Calu3 (cell line): ENCODE measurements around the gene DGKA. TPM values are rescaled to one million over a fixed set of nuclear protein-coding genes. Genes with fewer than 3 reads are reported as not detected.

Experiments
- BruUV-seq: library from RNA; stranded (reverse); fragments of 400-500 nt; replicated peaks from 2 replicates; lab custom pipeline; 2021; lab: Mats Ljungman, UMichigan
- CTCF ChIA-PET: fragments of 300-600 bp; sonication (Branson Sonifier 250); formaldehyde crosslinking; loops from one replicate; lab custom pipeline; 2022; ENCODE audit warnings: antibody characterized with exemption; lab: Charles Lee
- DNase-seq: peaks from one replicate; pipeline ENCODE4 v3.0.0; 2022
- H3K27ac Mint-ChIP-seq: one replicate; pipeline ENCODE4 v1.8.0; 2022; ENCODE audit warnings: mixed read lengths; ENCODE audit not compliant: unreplicated experiment
- H3K27me3 Mint-ChIP-seq: one replicate; pipeline ENCODE4 v1.8.0; 2022; ENCODE audit warnings: mixed read lengths; ENCODE audit not compliant: unreplicated experiment
- H3K36me3 Mint-ChIP-seq: one replicate; pipeline ENCODE4 v1.8.0; 2022; ENCODE audit warnings: mild to moderate bottlenecking, moderate library complexity, mixed read lengths; ENCODE audit not compliant: insufficient read depth, unreplicated experiment
- H3K4me1 Mint-ChIP-seq: one replicate; pipeline ENCODE4 v1.8.0; 2022; ENCODE audit warnings: mild to moderate bottlenecking, low read depth, mixed read lengths; ENCODE audit not compliant: unreplicated experiment
- H3K4me3 Mint-ChIP-seq: one replicate; pipeline ENCODE4 v1.8.0; 2022; ENCODE audit warnings: mild to moderate bottlenecking, low read depth, moderate library complexity, mixed read lengths; ENCODE audit not compliant: unreplicated experiment
- H3K9me3 Mint-ChIP-seq: one replicate; pipeline ENCODE4 v1.8.0; 2022; ENCODE audit warnings: low read depth, mixed read lengths; ENCODE audit not compliant: unreplicated experiment
- intact Hi-C: fragments of 100-400 bp; cut with micrococcal nuclease; formaldehyde crosslinking; loops from one replicate; pipeline ENCODE4 v1.10.0; 2022; ENCODE audit not compliant: unreplicated experiment
- total RNA-seq: library from RNA; stranded (reverse); gene quantifications from 2 replicates; pipeline ENCODE4 v1.2.3, GENCODE V29; 2022
- TF ChIP-seq, protein P1 (sequence below): fragments of 200-600 bp; IDR thresholded peaks from one replicate; pipeline ENCODE4 v1.8.0; 2022; ENCODE audit warnings: antibody characterized with exemption; ENCODE audit not compliant: unreplicated experiment

Gene DGKA
- total RNA-seq, 1 experiment from 2014 or later, result 51.2 TPM

DNA sequence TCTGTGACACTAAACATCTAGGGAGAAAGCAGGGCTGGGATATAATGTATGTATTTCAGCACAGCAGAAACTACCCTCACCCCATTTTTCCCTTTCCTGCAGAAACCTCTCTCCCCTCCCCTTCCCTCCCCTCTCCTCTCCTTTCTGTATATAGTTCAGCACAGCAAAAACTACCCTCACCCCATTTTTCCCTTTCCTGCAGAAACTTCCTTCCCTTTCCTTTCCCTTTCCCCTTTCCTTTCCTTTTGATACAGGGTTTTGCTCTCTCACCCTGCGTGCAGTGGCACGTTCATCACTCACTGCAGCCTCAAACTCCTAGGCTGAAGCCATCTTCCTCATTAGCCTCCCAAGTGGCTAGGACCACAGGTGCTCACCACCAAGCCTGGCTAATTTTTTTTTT is 32.8 kb downstream of the DGKA start:
- TF ChIP-seq, protein P1, sequence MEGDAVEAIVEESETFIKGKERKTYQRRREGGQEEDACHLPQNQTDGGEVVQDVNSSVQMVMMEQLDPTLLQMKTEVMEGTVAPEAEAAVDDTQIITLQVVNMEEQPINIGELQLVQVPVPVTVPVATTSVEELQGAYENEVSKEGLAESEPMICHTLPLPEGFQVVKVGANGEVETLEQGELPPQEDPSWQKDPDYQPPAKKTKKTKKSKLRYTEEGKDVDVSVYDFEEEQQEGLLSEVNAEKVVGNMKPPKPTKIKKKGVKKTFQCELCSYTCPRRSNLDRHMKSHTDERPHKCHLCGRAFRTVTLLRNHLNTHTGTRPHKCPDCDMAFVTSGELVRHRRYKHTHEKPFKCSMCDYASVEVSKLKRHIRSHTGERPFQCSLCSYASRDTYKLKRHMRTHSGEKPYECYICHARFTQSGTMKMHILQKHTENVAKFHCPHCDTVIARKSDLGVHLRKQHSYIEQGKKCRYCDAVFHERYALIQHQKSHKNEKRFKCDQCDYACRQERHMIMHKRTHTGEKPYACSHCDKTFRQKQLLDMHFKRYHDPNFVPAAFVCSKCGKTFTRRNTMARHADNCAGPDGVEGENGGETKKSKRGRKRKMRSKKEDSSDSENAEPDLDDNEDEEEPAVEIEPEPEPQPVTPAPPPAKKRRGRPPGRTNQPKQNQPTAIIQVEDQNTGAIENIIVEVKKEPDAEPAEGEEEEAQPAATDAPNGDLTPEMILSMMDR, result no peak
- intact Hi-C loops, result no loop called here
- Mint-ChIP-seq H3K4me3 (no peak overlapping the region), H3K9me3 (no peaks in the 10 kb centered on the region), H3K27ac (no peak overlapping the region), H3K4me1 (peaks cover 24% of the 10 kb centered on the region), H3K27me3 (no peaks in the 10 kb centered on the region), H3K36me3 (peaks cover 22% of the 10 kb centered on the region)
- CTCF ChIA-PET, result no interaction called here
- DNase-seq, result no peak
- no TSS peak for BruUV-seq

DNA sequence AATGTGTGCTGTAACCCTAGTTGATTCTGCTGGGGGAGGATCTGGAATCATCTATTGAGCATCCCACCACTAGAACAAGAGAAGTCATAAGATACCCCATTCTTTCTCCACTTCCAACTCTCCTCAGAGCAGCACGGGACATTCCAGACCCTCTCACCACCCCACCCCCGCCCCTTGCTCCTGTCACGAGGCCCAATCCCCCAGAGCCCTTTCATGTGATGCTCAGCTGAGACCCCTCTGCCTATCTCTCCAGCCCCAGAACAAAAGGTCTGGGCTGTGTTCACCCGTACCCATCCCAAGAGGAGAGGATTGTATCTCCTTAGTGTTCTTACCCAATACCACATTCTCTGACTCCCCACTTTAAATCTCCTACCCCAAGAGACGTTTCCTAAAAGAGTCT is 34.3 kb downstream of the DGKA start:
- peaks cover 22% of the 10 kb centered on the region for H3K36me3 Mint-ChIP-seq
- no peak overlapping the region for H3K4me3 Mint-ChIP-seq
- no TSS peak for BruUV-seq
- CTCF ChIA-PET, result no interaction called here
- no peaks in the 10 kb centered on the region for H3K27me3 Mint-ChIP-seq
- no peak for DNase-seq
- TF ChIP-seq, protein P1, result no peak
- intact Hi-C loops, result no loop called here
- H3K9me3 Mint-ChIP-seq, result no peaks in the 10 kb centered on the region
- H3K4me1 Mint-ChIP-seq, result peaks cover 24% of the 10 kb centered on the region
- H3K27ac Mint-ChIP-seq, result peak overlapping the region; percentile 94

DNA sequence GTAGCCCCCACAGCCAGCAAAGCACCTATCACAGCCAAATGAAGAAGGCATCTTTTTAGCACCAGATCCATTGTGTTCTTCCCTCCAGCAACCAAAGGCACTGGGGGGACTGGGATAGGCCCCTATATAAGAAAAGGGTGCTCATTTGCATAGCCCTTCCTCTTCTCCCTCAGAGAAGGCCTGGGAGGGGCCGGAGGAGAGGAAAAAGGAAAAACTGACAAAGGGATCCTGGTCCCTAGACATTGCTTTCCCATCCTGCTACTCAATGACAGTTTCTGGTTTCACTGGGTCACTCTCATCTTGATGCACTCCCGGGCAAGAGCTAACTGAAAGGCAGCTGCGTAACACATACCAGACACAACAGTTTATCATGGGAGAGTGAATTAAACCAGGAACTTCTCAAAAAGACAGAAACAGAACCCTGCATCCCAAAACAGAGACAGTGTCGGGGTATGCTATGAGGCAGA is 35.0 kb downstream of the DGKA start, which contains the start of gene PMEL:
Gene PMEL (minus strand): TSS at position 102 of the 467 bp plus-strand sequence. CDS start 31 bp downstream, at position 71.
- BruUV-seq, result no TSS peak
- H3K27ac Mint-ChIP-seq, result peak within 1 kb of the TSS; percentile 94
- H3K9me3 Mint-ChIP-seq, result no peaks in the 10 kb centered on the region
- intact Hi-C loops, result no loop called here
- H3K36me3 Mint-ChIP-seq, result peaks cover 22% of the 10 kb centered on the region
- H3K4me1 Mint-ChIP-seq, result peaks cover 24% of the 10 kb centered on the region
- peak; percentile 8 for DNase-seq
- H3K27me3 Mint-ChIP-seq, result no peaks in the 10 kb centered on the region
- TF ChIP-seq, protein P1, result no peak
- CTCF ChIA-PET, result no interaction called here
- H3K4me3 Mint-ChIP-seq, result peak within 1 kb of the TSS; percentile 98

DNA sequence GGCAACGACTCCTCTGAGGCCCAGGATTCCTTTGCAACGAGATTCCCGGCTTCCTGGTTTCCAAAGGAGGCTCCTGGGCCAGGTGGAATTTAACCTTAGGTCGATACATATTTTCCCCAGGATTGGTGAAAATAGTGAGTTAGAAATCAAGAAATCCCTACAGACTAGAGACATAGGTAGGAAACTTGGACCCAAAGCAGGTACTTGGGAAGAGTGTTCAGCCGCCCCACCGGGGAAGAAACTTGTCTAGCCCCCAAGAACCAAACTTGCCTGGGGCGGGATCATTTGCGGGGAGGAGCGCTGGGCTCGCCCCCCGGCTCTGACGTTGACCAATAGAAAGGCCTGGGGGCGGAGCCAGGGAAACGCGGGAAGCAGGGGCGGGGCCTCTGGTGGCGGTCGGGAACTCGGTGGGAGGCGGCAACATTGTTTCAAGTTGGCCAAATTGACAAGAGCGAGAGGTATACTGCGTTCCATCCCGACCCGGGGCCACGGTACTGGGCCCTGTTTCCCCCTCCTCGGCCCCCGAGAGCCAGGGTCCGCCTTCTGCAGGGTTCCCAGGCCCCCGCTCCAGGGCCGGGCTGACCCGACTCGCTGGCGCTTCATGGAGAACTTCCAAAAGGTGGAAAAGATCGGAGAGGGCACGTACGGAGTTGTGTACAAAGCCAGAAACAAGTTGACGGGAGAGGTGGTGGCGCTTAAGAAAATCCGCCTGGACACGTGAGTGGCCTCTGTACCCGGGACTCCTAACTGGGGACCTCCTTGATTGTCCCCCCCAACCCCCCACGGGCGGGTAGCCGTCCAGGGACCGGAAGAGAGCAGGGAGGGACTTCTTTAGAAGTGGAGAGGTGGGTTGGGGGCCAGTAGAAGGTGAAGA is 35.7 kb downstream of the DGKA start, which contains the start of gene CDK2:
Gene CDK2 (plus strand): TSS at position 423 of the 874 bp plus-strand sequence. CDS start 179 bp downstream, at position 602.
- no peaks in the 10 kb centered on the region for H3K9me3 Mint-ChIP-seq
- TSS peak; percentile 68 for BruUV-seq
- intact Hi-C loops, result no loop called here
- peaks cover 29% of the 10 kb centered on the region for H3K36me3 Mint-ChIP-seq
- CTCF ChIA-PET, result interaction anchor here (0.7 kb wide), 1 partner anchor 45 kb away, joined by 8 read pairs; no protein-coding TSS in a partner anchor
- no peaks in the 10 kb centered on the region for H3K27me3 Mint-ChIP-seq
- peak within 1 kb of the TSS; percentile 98 for H3K4me3 Mint-ChIP-seq
- TF ChIP-seq, protein P1, result no peak
- peak within 1 kb of the TSS; percentile 94 for H3K27ac Mint-ChIP-seq
- DNase-seq, result peak; percentile 96
- peaks cover 24% of the 10 kb centered on the region for H3K4me1 Mint-ChIP-seq
